ENCODE measurements around the gene SEMA5A. TPM values are rescaled to one million over a fixed set of nuclear protein-coding genes. Genes with fewer than 3 reads are reported as not detected.

The SEMA5A gene
- total RNA-seq, 2 experiments from 2014 or later, result 1.1 to 1.7 TPM

- Mint-ChIP-seq H3K4me1 (peaks cover 8% of the 10 kb centered on the region), H3K27ac (no peak overlapping the region), H3K27me3 (no peaks in the 10 kb centered on the region), H3K4me3 (no peak overlapping the region), H3K9me3 (peaks cover 4% of the 10 kb centered on the region), H3K36me3 (ENCODE audit: low read depth) (no peaks in the 10 kb centered on the region)
- DNase-seq, result no peak
- ChIA-PET POLR2A (no interaction called here), CTCF (no interaction called here)
These were observed 353.6 kb downstream of the SEMA5A start for GRCh38 chr5:9192266-9192665.

- H3K4me3 Mint-ChIP-seq, result no peak overlapping the region
- CTCF ChIA-PET, result no interaction called here
- H3K27me3 Mint-ChIP-seq, result no peaks in the 10 kb centered on the region
- no peak for DNase-seq
- peaks cover 8% of the 10 kb centered on the region for H3K4me1 Mint-ChIP-seq
- peaks cover 4% of the 10 kb centered on the region for H3K9me3 Mint-ChIP-seq
- no peak overlapping the region for H3K27ac Mint-ChIP-seq
- no peaks in the 10 kb centered on the region for H3K36me3 Mint-ChIP-seq (ENCODE audit: low read depth)
- POLR2A ChIA-PET, result no interaction called here
These were observed 356.2 kb downstream of the SEMA5A start for GRCh38 chr5:9189681-9190080.

DNA sequence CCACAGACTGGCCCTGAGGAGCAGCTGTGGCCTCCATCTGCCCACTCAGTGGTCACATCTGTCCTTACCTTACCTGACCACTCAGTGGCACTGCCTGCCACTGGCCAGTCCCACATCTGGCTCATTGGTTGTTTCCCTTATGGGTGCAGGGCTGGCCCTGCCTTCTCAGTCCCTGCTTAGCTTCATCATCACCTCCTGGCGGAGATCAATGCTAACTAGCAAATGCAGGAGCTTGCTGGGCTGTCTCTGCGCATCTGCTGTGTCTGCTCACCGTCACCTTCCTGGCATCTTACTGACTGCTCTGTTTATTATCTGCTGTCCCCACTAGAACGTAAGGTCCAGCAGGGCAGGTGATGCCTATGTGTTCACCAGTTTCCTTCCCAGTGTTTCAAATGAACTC, 356.9 kb downstream of the SEMA5A start:
- DNase-seq, result no peak
- no peaks in the 10 kb centered on the region for H3K36me3 Mint-ChIP-seq (ENCODE audit: low read depth)
- no peak overlapping the region for H3K4me3 Mint-ChIP-seq
- ChIA-PET POLR2A (no interaction called here), CTCF (no interaction called here)
- no peak overlapping the region for H3K27ac Mint-ChIP-seq
- no peaks in the 10 kb centered on the region for H3K27me3 Mint-ChIP-seq
- peaks cover 8% of the 10 kb centered on the region for H3K4me1 Mint-ChIP-seq
- peaks cover 4% of the 10 kb centered on the region for H3K9me3 Mint-ChIP-seq

- DNase-seq, result peak; percentile 18
- no peak overlapping the region for H3K4me3 Mint-ChIP-seq
- CTCF ChIA-PET, result no interaction called here
- no peaks in the 10 kb centered on the region for H3K36me3 Mint-ChIP-seq (ENCODE audit: low read depth)
- peaks cover 8% of the 10 kb centered on the region for H3K4me1 Mint-ChIP-seq
- peaks cover 4% of the 10 kb centered on the region for H3K9me3 Mint-ChIP-seq
- POLR2A ChIA-PET, result no interaction called here
- H3K27me3 Mint-ChIP-seq, result no peaks in the 10 kb centered on the region
- H3K27ac Mint-ChIP-seq, result peak overlapping the region; percentile 27
These were observed 357.7 kb downstream of the SEMA5A start for GRCh38 chr5:9188131-9188530.

DNA sequence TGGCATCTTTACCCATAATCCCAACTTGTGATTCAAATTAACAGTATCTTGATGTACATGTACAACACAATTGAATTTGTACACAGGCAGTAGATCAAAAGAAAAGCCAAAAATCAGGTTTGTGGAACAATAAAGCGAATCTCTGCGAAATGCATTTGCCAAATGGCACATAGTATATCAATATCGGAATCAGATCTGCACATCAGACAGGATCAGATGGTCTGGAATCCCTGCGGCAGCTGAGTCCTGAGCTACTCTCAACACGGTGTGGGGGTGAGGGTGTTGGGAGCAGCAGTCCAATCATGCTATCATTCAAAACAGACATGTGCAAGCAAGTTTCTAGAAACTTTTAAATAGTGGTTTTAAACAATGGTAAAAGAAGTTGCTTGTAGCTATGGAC, 358.3 kb downstream of the SEMA5A start:
- H3K9me3 Mint-ChIP-seq, result peaks cover 4% of the 10 kb centered on the region
- DNase-seq, result no peak
- H3K36me3 Mint-ChIP-seq (ENCODE audit: low read depth), result no peaks in the 10 kb centered on the region
- CTCF ChIA-PET, result no interaction called here
- POLR2A ChIA-PET, result no interaction called here
- no peak overlapping the region for H3K4me3 Mint-ChIP-seq
- H3K27ac Mint-ChIP-seq, result no peak overlapping the region
- H3K27me3 Mint-ChIP-seq, result no peaks in the 10 kb centered on the region
- H3K4me1 Mint-ChIP-seq, result peaks cover 8% of the 10 kb centered on the region

DNA sequence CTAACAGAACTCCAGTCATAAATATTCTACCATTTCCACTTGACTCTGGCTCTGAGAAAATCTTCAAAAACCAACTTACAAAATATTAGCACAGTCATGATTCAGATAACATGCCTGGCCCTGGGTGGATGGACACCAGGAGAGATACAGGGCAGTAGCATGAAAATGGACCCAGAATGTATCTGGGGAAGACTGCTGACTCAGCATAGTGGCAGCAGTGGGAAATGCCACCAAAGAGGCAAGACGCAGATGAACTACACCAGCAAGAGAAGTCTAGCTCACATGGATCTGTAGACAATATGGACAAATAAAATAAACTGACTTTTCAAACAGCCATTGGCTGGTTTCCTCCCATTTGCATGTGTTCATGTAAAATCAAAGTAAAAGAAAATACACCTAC, 359.8 kb downstream of the SEMA5A start:
- H3K27me3 Mint-ChIP-seq, result no peaks in the 10 kb centered on the region
- H3K4me1 Mint-ChIP-seq, result peaks cover 8% of the 10 kb centered on the region
- CTCF ChIA-PET, result no interaction called here
- DNase-seq, result no peak
- H3K27ac Mint-ChIP-seq, result no peak overlapping the region
- POLR2A ChIA-PET, result no interaction called here
- H3K36me3 Mint-ChIP-seq (ENCODE audit: low read depth), result no peaks in the 10 kb centered on the region
- H3K9me3 Mint-ChIP-seq, result peaks cover 4% of the 10 kb centered on the region
- H3K4me3 Mint-ChIP-seq, result no peak overlapping the region

DNA sequence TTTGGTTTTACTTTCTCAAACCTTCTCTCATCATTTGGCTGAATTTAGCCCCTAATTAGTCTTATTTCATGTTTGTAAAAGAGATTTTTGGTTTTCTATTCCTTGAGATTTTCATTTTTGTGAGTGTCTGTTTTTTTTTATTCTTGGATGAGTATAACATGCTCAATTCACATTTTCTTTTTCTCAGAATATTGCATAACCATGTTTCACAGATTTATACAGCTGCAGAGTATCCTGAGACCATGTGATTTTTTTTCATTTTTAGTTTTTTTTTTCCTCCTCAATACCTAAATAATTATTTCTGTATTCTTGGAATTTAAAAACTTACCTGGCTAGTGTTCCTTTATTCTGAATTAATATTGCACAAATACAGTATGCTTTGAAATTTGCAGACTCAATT, 361.9 kb downstream of the SEMA5A start:
- no peaks in the 10 kb centered on the region for H3K27me3 Mint-ChIP-seq
- no peaks in the 10 kb centered on the region for H3K36me3 Mint-ChIP-seq (ENCODE audit: low read depth)
- H3K4me1 Mint-ChIP-seq, result peaks cover 8% of the 10 kb centered on the region
- H3K27ac Mint-ChIP-seq, result no peak overlapping the region
- no peak for DNase-seq
- ChIA-PET CTCF (no interaction called here), POLR2A (no interaction called here)
- H3K4me3 Mint-ChIP-seq, result no peak overlapping the region
- peaks cover 2% of the 10 kb centered on the region for H3K9me3 Mint-ChIP-seq

DNA sequence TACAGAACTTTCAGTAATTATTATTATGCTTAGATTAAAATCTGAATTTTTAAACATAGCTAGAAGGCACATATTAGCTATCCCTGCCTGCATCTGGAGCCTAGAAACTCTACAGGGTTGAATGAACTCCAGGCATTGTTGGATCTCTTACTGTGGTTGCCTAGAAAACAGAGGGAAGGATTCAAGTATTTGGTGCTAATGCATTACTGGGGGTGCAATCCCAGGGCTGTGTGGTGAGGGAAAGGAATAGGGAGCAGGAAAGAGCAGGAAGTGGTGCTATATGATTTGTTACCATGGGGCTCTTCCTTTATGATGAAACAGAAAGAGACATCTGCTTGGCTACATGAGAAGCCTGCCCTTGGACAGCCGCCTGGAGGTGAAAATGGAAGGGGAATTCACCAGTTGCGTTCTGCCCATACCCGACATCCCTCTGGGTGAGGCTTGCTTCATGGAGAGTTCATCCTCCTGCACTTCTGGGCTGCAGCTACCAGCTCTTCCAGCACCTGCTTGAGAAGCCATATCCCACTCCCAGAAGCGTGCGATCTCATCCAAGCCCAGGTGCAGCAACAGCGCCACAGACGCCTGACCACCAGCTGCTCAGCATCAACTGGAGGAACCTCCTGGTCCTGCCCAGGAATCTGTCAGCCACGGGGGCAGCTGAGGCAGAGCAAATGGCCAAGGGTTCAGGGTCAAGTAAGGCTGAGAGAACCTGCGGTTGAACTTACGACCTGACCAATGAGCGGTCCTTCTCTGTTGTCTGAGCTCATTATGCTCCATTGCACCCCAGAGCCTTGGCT, 362.8 kb downstream of the SEMA5A start:
- peaks cover 2% of the 10 kb centered on the region for H3K4me1 Mint-ChIP-seq
- ChIA-PET POLR2A (no interaction called here), CTCF (no interaction called here)
- H3K36me3 Mint-ChIP-seq (ENCODE audit: low read depth), result no peaks in the 10 kb centered on the region
- no peak overlapping the region for H3K4me3 Mint-ChIP-seq
- DNase-seq, result no peak
- H3K27ac Mint-ChIP-seq, result no peak overlapping the region
- H3K9me3 Mint-ChIP-seq, result no peaks in the 10 kb centered on the region
- no peaks in the 10 kb centered on the region for H3K27me3 Mint-ChIP-seq

- no peak overlapping the region for H3K4me3 Mint-ChIP-seq
- CTCF ChIA-PET, result no interaction called here
- no peaks in the 10 kb centered on the region for H3K27me3 Mint-ChIP-seq
- H3K9me3 Mint-ChIP-seq, result no peaks in the 10 kb centered on the region
- POLR2A ChIA-PET, result no interaction called here
- no peak for DNase-seq
- no peak overlapping the region for H3K27ac Mint-ChIP-seq
- no peaks in the 10 kb centered on the region for H3K4me1 Mint-ChIP-seq
- H3K36me3 Mint-ChIP-seq (ENCODE audit: low read depth), result no peaks in the 10 kb centered on the region
These were observed 369.2 kb downstream of the SEMA5A start for GRCh38 chr5:9176641-9177040.

DNA sequence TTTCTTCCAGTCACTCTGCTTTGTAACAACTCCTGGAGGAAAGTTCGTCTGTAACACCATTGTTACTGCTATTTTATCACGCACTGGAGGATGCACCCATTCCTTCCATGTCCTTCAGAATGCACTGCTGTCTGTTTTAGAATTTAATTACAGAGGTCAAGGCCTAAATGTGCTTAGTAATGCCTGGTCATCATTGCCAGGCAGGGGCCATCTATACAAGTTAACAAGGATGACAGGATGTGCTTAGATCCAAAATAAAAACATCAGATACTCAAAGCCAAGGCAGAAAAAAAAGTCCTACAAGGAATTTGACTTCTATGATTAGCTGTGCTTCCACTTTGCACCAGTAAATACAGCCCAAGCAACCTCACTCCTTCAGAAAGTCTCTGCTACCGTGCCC, 371.4 kb downstream of the SEMA5A start:
- Mint-ChIP-seq H3K4me3 (no peak overlapping the region), H3K27ac (no peak overlapping the region), H3K36me3 (ENCODE audit: low read depth) (no peaks in the 10 kb centered on the region), H3K27me3 (no peaks in the 10 kb centered on the region), H3K4me1 (no peaks in the 10 kb centered on the region), H3K9me3 (no peaks in the 10 kb centered on the region)
- POLR2A ChIA-PET, result no interaction called here
- CTCF ChIA-PET, result no interaction called here
- no peak for DNase-seq

GRCh38 chr5:9173281-9174048, 372.4 kb downstream of the SEMA5A start:
- Mint-ChIP-seq H3K36me3 (ENCODE audit: low read depth) (no peaks in the 10 kb centered on the region), H3K27ac (no peak overlapping the region), H3K4me3 (no peak overlapping the region), H3K9me3 (no peaks in the 10 kb centered on the region), H3K27me3 (no peaks in the 10 kb centered on the region), H3K4me1 (no peaks in the 10 kb centered on the region)
- no peak for DNase-seq
- CTCF ChIA-PET, result no interaction called here
- POLR2A ChIA-PET, result no interaction called here

DNA sequence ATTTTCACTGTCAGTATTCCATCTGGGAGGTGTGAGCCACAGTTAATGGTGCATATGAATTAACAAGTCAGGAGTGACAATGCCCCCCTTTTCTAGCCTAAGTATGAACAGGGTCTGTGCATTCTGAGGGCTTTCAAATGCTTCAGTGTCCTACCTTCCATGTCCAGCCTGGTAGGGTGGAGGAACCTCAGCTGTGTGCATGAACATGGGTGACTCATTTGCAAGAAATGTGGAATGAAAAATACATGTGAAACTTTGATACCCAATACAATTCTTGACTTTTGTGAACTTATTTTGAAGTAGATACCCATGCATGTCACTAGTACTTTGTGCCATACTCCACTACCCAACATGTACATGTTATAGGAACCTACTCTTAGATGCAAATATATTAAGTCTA, 375.8 kb downstream of the SEMA5A start:
- no peak for DNase-seq
- Mint-ChIP-seq H3K36me3 (ENCODE audit: low read depth) (no peaks in the 10 kb centered on the region), H3K4me1 (no peaks in the 10 kb centered on the region), H3K27ac (no peak overlapping the region), H3K4me3 (no peak overlapping the region), H3K27me3 (no peaks in the 10 kb centered on the region), H3K9me3 (no peaks in the 10 kb centered on the region)
- CTCF ChIA-PET, result no interaction called here
- POLR2A ChIA-PET, result no interaction called here

GRCh38 chr5:9169557-9169902, 376.3 kb downstream of the SEMA5A start:
- no peak overlapping the region for H3K4me3 Mint-ChIP-seq
- no peak overlapping the region for H3K27ac Mint-ChIP-seq
- H3K36me3 Mint-ChIP-seq (ENCODE audit: low read depth), result no peaks in the 10 kb centered on the region
- CTCF ChIA-PET, result no interaction called here
- H3K4me1 Mint-ChIP-seq, result no peaks in the 10 kb centered on the region
- no peak for DNase-seq
- POLR2A ChIA-PET, result no interaction called here
- no peaks in the 10 kb centered on the region for H3K9me3 Mint-ChIP-seq
- no peaks in the 10 kb centered on the region for H3K27me3 Mint-ChIP-seq

DNA sequence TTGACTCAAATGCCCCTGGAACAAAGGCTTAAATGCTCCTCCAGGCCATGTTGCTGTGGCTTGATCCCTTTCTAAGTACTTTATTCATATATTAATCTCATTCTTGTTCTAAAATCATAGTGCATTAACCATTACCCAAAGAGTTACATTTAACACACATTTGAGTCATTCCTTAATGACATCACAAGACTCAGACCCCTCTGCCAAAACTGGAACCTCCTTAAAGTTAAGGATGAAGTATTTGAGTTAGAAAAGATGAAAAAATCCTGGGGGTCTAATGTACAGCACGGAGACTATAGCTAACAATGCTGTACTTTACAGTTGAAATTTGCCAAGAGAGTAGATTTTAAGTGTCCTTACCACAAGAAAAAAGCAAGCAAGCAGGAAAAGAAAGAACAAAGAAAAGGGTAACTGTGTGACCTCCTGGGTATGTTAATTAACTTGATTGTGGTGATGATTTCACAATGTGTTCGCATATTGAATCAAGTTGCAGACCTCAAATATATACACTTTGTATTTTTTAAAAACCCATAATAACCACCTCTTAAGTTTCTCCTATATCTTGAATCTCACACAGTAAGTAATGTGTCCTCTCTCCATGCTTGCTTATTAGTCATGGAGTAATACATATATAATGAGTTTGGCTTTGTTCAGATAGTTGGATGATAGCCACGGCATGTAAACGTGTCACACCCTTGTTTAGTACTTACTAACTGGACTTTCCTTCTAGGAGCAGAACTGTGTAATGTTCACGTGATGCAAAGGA, 376.9 kb downstream of the SEMA5A start:
- no peak for DNase-seq
- no peak overlapping the region for H3K4me3 Mint-ChIP-seq
- H3K27ac Mint-ChIP-seq, result no peak overlapping the region
- ChIA-PET CTCF (no interaction called here), POLR2A (no interaction called here)
- no peaks in the 10 kb centered on the region for H3K36me3 Mint-ChIP-seq (ENCODE audit: low read depth)
- no peaks in the 10 kb centered on the region for H3K4me1 Mint-ChIP-seq
- H3K27me3 Mint-ChIP-seq, result no peaks in the 10 kb centered on the region
- H3K9me3 Mint-ChIP-seq, result no peaks in the 10 kb centered on the region

All from activated CD4-positive, alpha-beta memory T cell treated with anti-CD3 and anti-CD28 coated beads, Interleukin-2, amount 10 ng/mL, durations not matched to agents 7 days and 5 days (primary cell).